Esophagus squamous epithelium (tissue), 5 donors: ENCODE measurements around the gene B3GALT6. TPM values are rescaled to one million over a fixed set of nuclear protein-coding genes. Genes with fewer than 3 reads are reported as not detected.

Experiments
- DNase-seq: peaks from one replicate; lab custom pipeline; 2025; lab: John Stamatoyannopoulos, UW
- H3K27ac ChIP-seq, 4 donors: fragments of 200-600 bp; sonication (generic); one replicate each; pipeline ENCODE4 v1.5.1; 2016 to 2019; ENCODE audit warnings: mild to moderate bottlenecking in 1 of 4
- H3K27me3 ChIP-seq, 4 donors: fragments of 200-600 bp; sonication (generic); 1 replicate in 3 of 4; 2 replicates in 1 of 4; pipeline versions ENCODE4 v1.5.1 to v1.6.0; 2017 to 2021; ENCODE audit warnings: antibody characterized with exemption in 1 of 4
- H3K36me3 ChIP-seq, 3 donors: fragments of 200-600 bp; sonication (generic); one replicate each; pipeline ENCODE4 v1.5.1; 2016 to 2019
- H3K4me1 ChIP-seq, 3 donors: fragments of 200-600 bp; sonication (generic); one replicate each; pipeline ENCODE4 v1.5.1; 2017 to 2019
- H3K4me3 ChIP-seq, 4 donors: fragments of 200-600 bp; sonication (generic); 1 replicate in 3 of 4; 2 replicates in 1 of 4; pipeline ENCODE4 v1.5.1; 2016 to 2019; ENCODE audit warnings: mild to moderate bottlenecking in 2 of 4, moderate library complexity in 1 of 4
- H3K9me3 ChIP-seq, 3 donors: fragments of 200-600 bp; sonication (generic); one replicate each; pipeline ENCODE4 v1.5.1; 2016 to 2019
- POLR2A ChIP-seq, 4 donors: fragments of 450-650 bp; IDR thresholded peaks; one replicate each; pipeline ENCODE4 v1.6.1; 2017; ENCODE audit warnings: antibody characterized with exemption in 4 of 4, mild to moderate bottlenecking in 4 of 4, moderate library complexity in 3 of 4
- WGBS, 2 donors: methylation state at CpG; one replicate each; pipeline ENCODE4 v1.1.5; 2018; 5-methylcytosine and 5-hydroxymethylcytosine counted together
- intact Hi-C: fragments of 100-400 bp; cut with DNase I; formaldehyde crosslinking; loops from one replicate; pipeline ENCODE4 v1.15.0; 2022
- total RNA-seq, 4 donors: library from RNA; depleted of rRNA; stranded (reverse); fragments of >200 nt; gene quantifications; one replicate each; pipeline ENCODE4 v1.1.0, GENCODE V29; 2016
- TF ChIP-seq, protein P1 (sequence below), 6 experiments: fragments of 450-650 bp in 4 of 6; fragments of 200-600 bp in 2 of 6; sonication (generic) in 2 of 6; IDR thresholded peaks; one replicate each; pipeline ENCODE4 v1.5.1; 2016 to 2019; ENCODE audit warnings: antibody characterized with exemption in 6 of 6, mild to moderate bottlenecking in 4 of 6, moderate library complexity in 4 of 6
- donor health status: DM: yes; HTN: yes; CAD: no.

B3GALT6 gene
- total RNA-seq, 4 donors from 2014 or later, result 13.5 to 17.5 (median 15.6) TPM

DNA sequence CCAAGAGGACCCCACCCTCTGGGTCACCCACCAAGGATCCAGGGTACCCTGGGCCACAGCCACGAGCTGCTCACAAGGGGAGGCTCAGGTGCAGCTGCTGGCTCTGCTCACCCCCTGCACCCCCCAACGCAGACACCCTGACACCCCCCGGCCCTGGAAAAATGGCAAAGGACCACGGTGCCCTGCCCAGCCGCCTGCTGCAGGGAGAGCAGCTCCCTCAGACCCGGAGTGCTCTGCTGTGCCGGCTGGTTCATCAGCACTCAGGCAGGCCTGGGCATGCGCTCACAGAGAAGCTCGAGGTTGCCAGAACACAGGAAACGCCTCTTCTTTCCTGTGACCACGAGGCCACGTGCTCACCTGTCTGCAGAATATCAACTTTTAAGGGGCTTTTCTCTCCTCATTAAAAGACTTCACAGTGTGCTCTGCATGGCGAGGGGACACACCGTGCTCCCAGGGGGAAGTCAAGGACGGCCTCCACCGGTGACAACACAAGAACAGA is 18.8 kb downstream of the B3GALT6 start:
- no peak for DNase-seq
- Histone ChIP-seq H3K4me3 (no peak overlapping the region), H3K27ac (peak overlapping the region in 2 of 4 donors; percentile 27 to 34), H3K27me3 (peaks cover 0 to 25% (median 7%) of the 10 kb centered on the region in 4 donors), H3K36me3 (peaks cover 0 to 47% (median 16%) of the 10 kb centered on the region in 3 donors), H3K9me3 (no peaks in the 10 kb centered on the region), H3K4me1 (peaks cover 8 to 29% (median 12%) of the 10 kb centered on the region in 3 donors)
- TF ChIP-seq, protein P1, sequence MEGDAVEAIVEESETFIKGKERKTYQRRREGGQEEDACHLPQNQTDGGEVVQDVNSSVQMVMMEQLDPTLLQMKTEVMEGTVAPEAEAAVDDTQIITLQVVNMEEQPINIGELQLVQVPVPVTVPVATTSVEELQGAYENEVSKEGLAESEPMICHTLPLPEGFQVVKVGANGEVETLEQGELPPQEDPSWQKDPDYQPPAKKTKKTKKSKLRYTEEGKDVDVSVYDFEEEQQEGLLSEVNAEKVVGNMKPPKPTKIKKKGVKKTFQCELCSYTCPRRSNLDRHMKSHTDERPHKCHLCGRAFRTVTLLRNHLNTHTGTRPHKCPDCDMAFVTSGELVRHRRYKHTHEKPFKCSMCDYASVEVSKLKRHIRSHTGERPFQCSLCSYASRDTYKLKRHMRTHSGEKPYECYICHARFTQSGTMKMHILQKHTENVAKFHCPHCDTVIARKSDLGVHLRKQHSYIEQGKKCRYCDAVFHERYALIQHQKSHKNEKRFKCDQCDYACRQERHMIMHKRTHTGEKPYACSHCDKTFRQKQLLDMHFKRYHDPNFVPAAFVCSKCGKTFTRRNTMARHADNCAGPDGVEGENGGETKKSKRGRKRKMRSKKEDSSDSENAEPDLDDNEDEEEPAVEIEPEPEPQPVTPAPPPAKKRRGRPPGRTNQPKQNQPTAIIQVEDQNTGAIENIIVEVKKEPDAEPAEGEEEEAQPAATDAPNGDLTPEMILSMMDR (IDR thresholded peaks at IDR 0.05), result no peak
- no peak for TF ChIP-seq POLR2A (IDR thresholded peaks at IDR 0.05)
- WGBS, 2 donors, result 25 to 60% methylated on average over 4 to 12 of the region's 16 CpGs
- intact Hi-C loops, result no loop called here

DNA sequence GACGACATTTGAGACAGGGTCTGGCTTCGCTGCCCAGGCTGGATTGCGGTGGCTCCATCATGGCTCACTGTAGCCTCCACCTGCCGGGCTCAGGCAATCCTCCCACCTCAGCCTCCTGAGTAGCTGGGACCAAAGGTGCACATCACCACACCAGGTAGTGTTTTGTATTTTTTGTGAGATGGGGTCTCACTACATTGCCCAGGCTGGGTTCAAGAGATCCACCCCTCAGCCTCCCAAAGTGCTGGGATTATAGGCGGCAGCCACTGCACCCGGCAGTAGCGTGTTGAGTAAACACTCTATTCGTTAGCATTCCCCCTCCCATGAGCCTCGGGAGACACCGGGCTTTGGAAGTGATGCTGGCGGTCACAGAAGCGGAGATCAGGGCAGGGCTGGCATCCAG is 21.3 kb downstream of the B3GALT6 start:
- peaks cover 0 to 72% (median 19%) of the 10 kb centered on the region in 3 donors for H3K36me3 ChIP-seq
- WGBS, 2 donors, result 84 to 87% methylated on average over 6 to 11 of the region's 12 CpGs
- H3K27me3 ChIP-seq, result no peaks in the 10 kb centered on the region
- TF ChIP-seq POLR2A (IDR thresholded peaks at IDR 0.05), result no peak
- TF ChIP-seq, protein P1 (IDR thresholded peaks at IDR 0.05), result no peak
- no peak for DNase-seq
- H3K4me3 ChIP-seq, result no peak overlapping the region
- H3K4me1 ChIP-seq, result peaks cover 6 to 19% (median 8%) of the 10 kb centered on the region in 3 donors
- no peaks in the 10 kb centered on the region for H3K9me3 ChIP-seq
- H3K27ac ChIP-seq, result no peak overlapping the region
- intact Hi-C loops, result no loop called here

DNA sequence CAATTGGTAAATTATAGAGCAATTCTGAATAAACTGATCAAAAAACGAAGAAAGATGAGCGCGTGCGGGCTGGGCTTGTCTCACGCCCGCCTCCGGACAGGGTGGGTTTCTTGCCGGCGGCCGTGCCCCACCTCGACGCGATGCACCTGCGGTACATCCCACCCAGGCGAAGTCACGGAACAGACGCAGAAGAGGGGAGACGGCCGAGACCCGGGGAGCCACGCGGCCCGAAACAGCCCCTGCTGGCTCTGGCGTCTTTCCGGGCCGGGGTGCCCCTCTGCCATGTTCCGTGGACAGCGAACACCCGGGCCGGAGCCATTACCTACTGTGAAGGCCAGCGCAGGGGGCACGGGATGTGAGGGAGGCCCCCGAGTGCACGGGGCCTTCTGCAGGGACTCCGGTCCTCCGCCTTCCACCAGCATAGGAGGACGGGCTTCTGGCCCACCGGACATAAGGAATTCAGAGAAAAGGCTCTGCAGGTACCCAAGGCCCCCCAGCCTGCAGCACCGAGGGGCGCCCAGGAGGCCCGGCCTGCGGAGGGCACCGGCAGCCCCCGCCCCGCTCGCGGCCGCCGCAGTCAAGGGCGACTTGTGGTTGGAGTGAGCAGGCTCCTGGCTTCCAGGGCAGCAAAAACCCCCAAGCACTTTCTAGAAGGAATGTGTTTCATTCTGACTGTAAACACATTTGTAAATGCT is 22.1 kb downstream of the B3GALT6 start:
- 92 to 97% methylated on average over 27 to 36 of the region's 50 CpGs for WGBS, 2 donors
- intact Hi-C loops, result no loop called here
- Histone ChIP-seq H3K9me3 (no peaks in the 10 kb centered on the region), H3K4me1 (peaks cover 13 to 27% (median 15%) of the 10 kb centered on the region in 3 donors), H3K36me3 (peaks cover 5 to 80% (median 19%) of the 10 kb centered on the region in 3 donors), H3K27ac (no peak overlapping the region), H3K4me3 (no peak overlapping the region), H3K27me3 (no peaks in the 10 kb centered on the region)
- no peak for DNase-seq
- TF ChIP-seq POLR2A (IDR thresholded peaks at IDR 0.05), result no peak
- TF ChIP-seq, protein P1 (IDR thresholded peaks at IDR 0.05), result no peak

DNA sequence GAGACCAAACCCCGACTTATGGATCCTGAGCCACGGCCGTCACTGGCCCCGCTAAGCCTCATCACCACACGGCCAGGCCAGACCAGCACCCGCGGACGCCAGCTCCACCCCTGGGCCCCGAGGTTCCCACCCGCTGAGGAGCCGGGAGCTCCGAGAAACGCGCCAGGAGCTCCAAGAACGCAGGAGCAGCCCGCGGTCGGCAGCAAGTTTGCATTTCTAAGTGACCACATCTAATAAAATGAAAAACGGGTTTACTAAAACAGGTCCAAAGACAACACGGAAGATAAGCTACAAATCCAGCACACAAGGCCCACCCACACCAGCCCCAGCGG is 22.6 kb downstream of the B3GALT6 start:
- WGBS, 2 donors, result 81 to 82% methylated on average over 4 to 6 of the region's 21 CpGs
- no peak for DNase-seq
- TF ChIP-seq POLR2A (IDR thresholded peaks at IDR 0.05), result no peak
- TF ChIP-seq, protein P1 (IDR thresholded peaks at IDR 0.05), result no peak
- Histone ChIP-seq H3K36me3 (peaks cover 6 to 85% (median 19%) of the 10 kb centered on the region in 3 donors), H3K4me3 (no peak overlapping the region), H3K27ac (no peak overlapping the region), H3K9me3 (no peaks in the 10 kb centered on the region), H3K4me1 (peaks cover 13 to 32% (median 15%) of the 10 kb centered on the region in 3 donors), H3K27me3 (no peaks in the 10 kb centered on the region)
- intact Hi-C loops, result no loop called here

DNA sequence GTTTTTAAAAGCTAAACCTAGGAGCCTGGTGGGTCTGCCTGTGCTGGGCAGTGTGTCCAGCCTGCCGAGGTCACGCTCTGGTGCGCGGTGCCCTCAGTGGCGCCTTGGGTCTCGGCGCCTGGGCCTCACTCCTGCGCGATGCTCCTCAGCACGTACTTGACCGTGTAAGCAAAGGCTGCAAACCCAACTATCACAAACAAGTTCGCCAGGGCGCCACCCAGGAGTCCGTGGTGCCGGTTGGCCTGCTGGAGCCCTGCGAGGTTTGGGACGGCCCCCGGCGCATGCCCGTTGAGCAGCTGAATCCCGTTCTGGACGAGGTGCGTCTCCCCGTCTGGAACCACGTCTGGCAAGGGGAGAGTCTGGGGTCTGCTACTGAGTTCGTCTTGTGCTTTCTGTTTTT is 23.0 kb downstream of the B3GALT6 start:
- peaks cover 13 to 36% (median 15%) of the 10 kb centered on the region in 3 donors for H3K4me1 ChIP-seq
- TF ChIP-seq, protein P1 (IDR thresholded peaks at IDR 0.05), result no peak
- TF ChIP-seq POLR2A (IDR thresholded peaks at IDR 0.05), result no peak
- no peaks in the 10 kb centered on the region for H3K27me3 ChIP-seq
- no peak overlapping the region for H3K27ac ChIP-seq
- H3K4me3 ChIP-seq, result no peak overlapping the region
- 90 to 92% methylated on average over 5 to 9 of the region's 26 CpGs for WGBS, 2 donors
- intact Hi-C loops, result no loop called here
- H3K36me3 ChIP-seq, result peaks cover 6 to 90% (median 19%) of the 10 kb centered on the region in 3 donors
- H3K9me3 ChIP-seq, result no peaks in the 10 kb centered on the region
- DNase-seq, result no peak
